GM13976 (cell line): ENCODE data around the gene PHF2.

ENCODE experiments used
- DNase-seq: peaks from one replicate; pipeline ENCODE4 v3.0.0; 2012; ENCODE audit warnings: low spot score
- in situ Hi-C: fragments of 300-500 bp; cut with MboI; formaldehyde crosslinking; loops from one replicate; pipeline ENCODE4 v1.12.0; 2022; ENCODE audit warnings: low sequenced_read_pairs, mixed read lengths, inconsistent platforms; ENCODE audit not compliant: unreplicated experiment
- TF ChIP-seq, protein P1 (sequence below): IDR thresholded peaks from 2 replicates; pipeline ENCODE4 v1.5.1; 2012; ENCODE audit warnings: borderline replicate concordance, mild to moderate bottlenecking; ENCODE audit not compliant: insufficient read depth; ENCODE audit errors: extremely low read depth, missing control alignments, control extremely low read depth

PHF2 gene

DNA sequence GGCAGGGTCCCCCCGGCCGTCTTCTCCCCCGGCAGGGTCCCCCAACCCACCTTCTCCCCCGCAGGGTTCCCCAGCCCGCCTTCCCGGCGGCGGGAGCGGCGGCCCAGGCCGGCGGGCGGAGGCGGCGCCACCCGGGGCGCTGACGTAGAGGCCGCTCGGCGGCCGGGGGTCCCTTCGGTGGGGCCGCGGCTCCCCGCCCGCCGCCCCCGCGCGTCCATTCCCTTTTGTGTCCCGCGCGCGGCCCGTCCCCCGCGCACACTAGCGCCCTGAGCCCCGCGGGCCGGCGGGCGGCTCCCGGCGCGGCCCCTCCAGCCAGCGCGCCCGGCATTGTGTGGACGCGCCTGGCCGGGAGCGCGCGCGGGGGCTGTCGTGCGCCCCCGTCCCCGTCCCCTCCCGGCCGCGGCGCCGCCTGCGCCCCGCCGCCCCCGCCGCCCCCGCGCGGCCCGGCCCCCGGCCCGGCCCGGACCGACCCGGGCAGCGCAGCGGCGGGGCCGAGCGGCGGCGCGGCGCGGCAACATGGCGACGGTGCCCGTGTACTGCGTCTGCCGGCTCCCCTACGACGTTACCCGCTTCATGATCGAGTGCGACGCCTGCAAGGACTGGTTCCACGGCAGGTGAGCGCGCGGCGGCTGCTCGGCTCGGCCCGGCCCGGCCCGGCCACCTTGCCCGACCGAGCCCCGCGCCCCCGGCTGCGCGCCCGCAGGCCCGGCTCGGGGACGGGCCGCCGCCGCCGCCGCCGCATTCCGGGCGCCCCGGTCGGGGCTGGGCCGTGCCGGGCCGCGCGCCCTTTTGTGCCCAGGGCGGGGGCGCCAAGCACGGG is at the start of gene PHF2:
Gene PHF2, plus strand, starts transcription at position 327 of the 820 bp plus-strand sequence. Its CDS starts 190 bp downstream, at position 517.
- peak; percentile 78 for DNase-seq
- TF ChIP-seq, protein P1, sequence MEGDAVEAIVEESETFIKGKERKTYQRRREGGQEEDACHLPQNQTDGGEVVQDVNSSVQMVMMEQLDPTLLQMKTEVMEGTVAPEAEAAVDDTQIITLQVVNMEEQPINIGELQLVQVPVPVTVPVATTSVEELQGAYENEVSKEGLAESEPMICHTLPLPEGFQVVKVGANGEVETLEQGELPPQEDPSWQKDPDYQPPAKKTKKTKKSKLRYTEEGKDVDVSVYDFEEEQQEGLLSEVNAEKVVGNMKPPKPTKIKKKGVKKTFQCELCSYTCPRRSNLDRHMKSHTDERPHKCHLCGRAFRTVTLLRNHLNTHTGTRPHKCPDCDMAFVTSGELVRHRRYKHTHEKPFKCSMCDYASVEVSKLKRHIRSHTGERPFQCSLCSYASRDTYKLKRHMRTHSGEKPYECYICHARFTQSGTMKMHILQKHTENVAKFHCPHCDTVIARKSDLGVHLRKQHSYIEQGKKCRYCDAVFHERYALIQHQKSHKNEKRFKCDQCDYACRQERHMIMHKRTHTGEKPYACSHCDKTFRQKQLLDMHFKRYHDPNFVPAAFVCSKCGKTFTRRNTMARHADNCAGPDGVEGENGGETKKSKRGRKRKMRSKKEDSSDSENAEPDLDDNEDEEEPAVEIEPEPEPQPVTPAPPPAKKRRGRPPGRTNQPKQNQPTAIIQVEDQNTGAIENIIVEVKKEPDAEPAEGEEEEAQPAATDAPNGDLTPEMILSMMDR = no peak
- in situ Hi-C loops = no loop called here

DNA sequence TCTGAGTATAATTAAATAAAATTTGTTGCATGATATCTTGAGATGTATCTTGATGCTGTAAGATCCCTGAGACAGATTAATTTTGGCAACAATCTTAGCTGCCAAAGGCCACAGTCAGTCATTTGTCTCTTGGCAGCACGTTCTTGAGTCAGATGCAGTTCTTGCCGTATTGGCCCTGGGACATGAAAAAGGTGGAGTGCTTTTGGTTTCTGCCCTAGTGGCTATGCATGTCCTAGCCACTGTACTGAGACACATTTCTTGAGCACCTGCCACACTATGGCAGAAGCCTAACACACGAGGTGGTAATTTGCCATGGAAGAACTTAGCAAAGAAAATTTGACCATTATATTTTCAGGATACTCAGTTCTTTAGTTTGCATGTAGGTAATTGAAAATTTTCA is 45.0 kb upstream of the PHF2 start:
- in situ Hi-C loops = no loop called here
- DNase-seq = no peak
- TF ChIP-seq, protein P1 = no peak

DNA sequence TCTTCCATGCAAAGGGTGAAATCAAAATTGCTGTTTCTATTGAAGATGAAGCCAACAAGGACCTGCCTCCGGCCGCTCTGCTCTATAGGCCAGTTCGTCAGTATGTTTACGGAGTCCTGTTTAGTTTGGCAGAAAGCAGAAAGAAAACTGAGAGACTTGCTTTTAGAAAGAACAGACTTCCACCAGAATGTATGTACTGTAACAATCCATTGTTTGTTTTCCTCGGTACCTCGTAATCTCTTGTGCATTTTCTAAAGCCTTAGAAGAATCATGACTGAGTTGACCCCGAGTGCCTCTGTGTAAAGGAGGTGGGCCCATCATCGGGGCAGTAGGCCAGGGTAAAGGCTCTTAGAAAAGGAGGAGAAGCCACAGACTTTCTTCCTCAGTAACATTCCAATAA is 44.2 kb upstream of the PHF2 start:
- TF ChIP-seq, protein P1 = no peak
- in situ Hi-C loops = no loop called here
- DNase-seq = no peak

DNA sequence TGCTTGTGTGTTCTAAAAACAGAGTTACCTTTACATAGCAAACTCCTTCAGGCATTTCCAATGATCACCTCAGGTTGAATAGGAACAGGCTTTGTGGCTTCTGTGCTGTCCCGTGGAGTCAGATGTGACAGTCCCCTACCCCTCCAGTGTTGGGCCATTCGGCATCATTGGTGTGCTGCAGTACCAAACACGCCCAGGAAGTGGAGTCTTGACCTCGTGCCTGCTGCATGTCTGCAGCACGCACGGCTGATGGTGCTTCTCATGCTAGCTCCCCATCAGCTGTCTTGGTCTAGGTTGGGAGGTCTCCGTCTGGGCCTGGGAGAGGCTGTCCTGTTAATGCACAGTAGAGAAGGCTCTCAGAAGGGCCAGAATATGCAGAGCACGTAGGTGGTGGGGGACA is 42.5 kb upstream of the PHF2 start:
- TF ChIP-seq, protein P1 = no peak
- in situ Hi-C loops = no loop called here
- no peak for DNase-seq

DNA sequence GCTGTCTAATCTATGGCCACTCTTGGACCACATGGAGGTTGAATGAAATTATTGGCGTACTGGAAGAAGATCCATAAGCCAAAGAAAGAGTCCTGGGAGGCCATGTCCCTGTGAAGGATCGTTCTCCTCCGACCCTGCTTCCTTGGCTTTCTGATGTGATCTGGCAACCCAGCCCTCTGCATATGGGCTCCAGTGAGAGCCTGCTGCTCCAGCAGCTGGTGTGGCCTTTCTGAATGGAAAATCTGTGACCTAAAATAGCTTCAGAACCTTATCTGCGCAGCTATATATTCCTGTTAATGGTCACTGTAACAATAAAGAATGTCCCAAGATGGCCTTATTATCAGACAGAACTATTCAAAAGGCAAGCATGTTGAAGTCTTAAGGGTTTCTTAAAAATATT is 40.2 kb upstream of the PHF2 start:
- TF ChIP-seq, protein P1 = no peak
- DNase-seq = no peak
- in situ Hi-C loops = no loop called here

DNA sequence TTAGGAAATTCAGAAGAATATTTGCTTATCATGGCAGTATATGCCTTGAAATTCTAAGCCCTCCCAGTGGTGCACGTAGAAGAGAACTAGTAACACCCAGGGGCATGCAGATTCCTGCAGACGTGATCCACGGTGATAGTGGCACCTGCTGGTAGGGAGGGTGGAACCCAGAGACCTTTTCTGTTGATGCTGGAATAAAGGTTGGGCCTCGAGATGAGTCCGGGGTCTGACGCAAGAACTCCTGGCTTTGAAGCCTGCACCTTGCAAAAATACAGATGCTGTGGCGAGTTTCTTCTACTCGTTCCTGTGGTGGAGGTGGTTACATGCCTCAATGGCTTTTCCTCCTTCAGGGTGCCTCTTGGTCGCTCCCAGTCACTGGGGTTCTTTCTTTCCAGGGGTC is 39.5 kb upstream of the PHF2 start:
- TF ChIP-seq, protein P1 = no peak
- in situ Hi-C loops = no loop called here
- no peak for DNase-seq

DNA sequence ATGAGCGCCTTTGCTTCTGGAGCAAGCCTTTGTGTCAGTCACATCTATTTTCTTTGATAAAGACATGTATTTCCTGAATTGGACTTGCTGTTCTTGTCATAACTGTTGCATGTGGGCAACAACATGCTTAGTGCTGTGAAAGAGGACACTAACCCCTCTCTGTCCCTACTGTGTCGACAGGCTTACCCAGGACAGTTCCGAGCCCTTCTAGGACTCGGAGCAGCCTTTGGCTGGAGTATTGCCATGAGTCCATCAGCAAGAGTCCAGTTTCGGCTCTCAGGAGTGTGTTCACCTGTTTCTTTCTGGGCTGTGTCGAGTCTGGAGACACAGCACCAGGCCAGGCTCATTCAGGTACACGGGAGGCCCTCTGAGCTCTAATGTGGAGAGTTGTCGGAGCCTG is 36.1 kb upstream of the PHF2 start:
- TF ChIP-seq, protein P1 = no peak
- no peak for DNase-seq
- in situ Hi-C loops = no loop called here
